Endothelial cell of hepatic sinusoid (primary cell): ENCODE data around the gene PDXK.

Experiments
- in situ Hi-C: cut with HindIII; loops from 2 replicates; pipeline ENCODE4 v1.10.0; 2017; ENCODE audit warnings: low sequenced_read_pairs

The PDXK gene

DNA sequence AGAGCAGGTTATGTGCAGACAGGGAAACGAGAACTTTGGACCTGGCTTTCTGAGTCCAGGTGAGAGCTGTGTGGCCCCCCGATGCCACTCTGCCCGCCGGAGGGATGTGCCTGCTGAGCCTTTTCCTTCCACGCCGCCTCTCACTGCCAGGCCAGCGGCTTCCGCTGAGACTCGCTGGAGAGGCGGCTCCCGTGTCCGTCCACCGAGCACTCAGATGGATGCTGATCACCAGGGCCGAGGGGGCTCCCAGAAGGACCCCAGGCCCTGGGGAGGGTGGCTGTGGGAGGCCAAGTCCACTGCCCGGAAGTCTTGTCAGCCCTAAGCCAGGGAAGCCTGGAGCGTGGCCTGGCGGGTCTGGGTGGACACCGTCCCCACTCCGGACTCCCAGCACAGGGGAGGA, 40.7 kb downstream of the PDXK start:
- in situ Hi-C loops: no loop called here

GRCh38 chr21:43760391-43760958, 41.5 kb downstream of the PDXK start:
- in situ Hi-C loops: no loop called here

DNA sequence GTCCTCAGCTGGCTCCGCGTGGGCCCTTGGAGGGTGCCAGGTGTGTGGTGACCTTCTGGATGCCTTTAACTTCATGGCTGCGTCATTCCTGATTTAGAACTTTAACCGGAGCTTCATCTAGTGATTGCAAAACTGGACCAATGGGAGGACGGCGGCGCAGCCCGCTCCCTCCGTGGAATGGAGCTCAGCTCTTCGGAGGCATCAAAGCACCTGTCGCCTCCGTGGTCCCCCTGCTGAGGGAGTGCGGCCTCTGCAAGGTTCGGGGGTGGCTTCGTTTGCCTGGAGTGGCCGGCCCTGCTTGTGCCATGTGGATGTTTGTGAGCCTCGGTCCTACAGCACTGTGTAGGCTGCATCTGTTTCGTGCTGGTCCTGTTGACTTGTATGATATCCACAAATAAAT, 43.0 kb downstream of the PDXK start:
- in situ Hi-C loops: no loop called here

DNA sequence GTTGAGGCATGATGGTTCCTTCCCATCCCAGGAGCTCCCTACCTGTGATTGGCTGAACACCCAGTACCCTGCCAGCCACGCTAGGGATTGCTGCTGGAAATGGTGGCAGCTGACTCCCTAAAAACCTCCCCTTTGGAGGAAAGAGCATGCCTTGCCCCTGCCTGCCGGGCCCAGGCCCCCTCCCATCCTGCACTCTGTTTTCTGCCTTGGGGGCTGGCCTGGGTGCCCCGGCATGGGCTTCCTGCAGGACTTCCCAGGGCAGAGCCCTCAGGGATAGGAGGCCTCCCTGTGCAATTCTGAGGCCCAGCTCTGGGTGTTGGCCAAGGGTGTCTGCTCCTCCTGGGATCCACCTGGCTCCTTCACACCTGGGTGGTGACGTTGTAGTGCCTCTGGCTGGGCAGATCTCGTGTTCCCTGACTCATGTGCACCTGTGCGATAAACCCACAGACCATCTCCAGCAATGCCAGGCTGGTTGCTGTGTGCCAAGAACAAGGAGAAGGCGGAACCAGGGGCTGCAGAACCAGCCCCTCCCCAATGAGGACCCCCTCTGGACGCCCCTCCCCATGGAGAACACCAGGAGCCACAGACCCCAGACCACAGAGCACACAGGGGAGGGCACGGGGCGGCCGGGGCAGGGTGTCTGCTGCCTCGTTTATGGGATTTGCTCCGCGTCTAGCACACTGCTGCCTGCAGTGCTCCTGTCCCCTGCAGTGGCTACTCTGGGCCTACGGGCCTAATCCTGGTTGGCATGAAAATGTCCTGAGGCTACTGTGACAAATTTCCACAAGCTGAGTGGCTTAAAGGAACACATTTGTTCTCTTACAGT, 43.6 kb downstream of the PDXK start:
- in situ Hi-C loops: no loop called here

GRCh38 chr21:43763901-43764523, 45.1 kb downstream of the PDXK start:
- in situ Hi-C loops: no loop called here

DNA sequence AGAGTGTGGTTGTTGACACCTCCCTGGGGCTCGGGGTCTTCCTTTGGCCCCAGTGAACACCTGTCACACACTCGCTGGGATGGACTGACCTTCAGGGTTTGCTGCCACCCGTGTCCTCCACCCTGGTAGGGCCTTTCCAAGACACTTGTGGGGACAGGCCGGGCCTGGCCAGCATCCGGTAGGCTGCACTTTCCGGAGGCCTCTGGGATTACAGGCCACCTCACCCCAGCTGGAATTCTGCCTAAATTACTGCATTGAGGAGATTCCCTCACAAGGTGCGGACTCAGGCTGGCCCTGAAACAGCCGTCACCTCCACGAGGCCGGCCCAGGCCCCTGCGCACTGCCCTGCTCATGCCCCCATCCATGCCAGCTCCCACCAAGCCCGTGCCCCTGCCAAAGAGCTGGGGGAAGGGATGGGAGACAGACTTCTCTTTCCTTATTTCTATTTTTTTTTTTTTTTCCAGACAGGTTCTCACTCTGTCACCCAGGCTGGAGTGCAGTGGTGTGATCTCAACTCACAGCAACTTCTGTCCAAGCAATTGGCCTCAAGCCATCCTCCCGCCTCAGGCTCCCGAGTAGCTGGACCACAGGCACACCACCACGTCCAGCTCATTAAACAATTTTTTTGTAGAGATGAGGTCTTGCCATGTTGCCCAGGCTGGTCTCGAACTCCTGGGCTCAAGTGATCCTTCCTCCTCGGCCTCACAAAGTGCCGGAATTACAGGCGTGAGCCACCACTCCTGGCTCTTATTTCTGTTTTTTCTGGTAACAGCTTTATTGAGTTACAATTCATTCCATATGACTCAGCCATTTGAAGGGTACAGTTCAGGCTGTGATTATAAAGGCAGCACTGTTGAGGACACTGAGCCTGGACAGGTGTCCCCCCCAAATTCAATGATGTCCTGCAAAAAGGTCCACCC, 45.9 kb downstream of the PDXK start:
- in situ Hi-C loops: no loop called here

DNA sequence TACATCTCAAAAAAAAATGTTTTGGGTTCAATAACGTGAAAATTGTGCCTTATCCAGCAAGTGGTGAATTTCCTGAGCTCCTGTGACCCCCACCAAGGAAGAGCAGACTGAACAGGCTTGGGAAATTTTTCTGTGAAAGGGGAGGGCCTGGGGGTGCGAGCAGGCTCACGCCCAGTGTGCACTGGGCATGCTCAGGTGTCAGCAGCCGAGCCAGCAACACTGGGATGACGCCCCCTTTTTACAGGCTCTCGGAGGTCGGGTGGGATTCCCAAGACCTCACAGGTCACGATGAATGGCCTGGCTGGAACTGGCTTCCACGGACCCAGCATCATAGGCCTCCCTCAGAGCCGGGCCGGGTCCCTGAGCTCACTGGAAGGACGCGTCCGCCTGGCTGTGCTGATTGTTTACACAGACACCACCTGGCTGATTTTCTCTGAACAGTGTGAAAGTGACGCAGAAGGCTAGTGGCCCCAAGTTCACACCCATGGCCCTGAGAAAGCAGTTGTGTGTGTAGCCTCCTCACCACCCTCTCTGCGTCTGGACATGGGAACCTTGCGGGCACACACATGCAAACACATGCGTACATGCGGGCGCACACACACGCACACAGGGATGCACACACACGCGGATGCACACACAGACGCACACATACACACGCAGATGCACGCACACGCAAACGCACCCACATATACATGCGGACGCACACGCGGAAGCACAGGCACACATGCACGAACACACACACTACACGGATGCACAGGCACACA, 48.0 kb downstream of the PDXK start:
- in situ Hi-C loops: no loop called here

DNA sequence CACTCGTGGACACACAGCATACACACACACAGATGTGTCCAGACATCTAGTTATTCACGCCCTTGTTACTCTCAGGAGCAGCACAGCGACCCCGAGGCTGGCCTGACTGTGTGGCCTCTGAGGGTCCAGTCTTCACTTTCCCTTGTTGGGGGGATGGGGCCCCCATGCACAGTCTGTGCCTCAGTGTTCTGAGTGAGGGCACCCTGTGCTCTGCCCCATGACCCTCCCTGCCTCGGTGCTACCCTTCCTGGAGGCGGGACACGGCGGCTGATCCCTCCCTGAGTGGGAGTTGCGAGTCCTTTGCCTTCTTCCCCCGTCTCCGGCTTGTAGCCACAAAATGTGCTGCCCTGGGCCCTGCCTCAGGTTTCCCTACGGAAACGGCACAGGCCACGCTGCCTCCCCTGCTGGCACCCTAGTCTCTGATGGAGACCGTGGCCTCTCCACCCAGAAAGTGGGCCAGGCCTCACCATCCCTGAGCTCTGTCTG, 48.6 kb downstream of the PDXK start:
- in situ Hi-C loops: no loop called here

DNA sequence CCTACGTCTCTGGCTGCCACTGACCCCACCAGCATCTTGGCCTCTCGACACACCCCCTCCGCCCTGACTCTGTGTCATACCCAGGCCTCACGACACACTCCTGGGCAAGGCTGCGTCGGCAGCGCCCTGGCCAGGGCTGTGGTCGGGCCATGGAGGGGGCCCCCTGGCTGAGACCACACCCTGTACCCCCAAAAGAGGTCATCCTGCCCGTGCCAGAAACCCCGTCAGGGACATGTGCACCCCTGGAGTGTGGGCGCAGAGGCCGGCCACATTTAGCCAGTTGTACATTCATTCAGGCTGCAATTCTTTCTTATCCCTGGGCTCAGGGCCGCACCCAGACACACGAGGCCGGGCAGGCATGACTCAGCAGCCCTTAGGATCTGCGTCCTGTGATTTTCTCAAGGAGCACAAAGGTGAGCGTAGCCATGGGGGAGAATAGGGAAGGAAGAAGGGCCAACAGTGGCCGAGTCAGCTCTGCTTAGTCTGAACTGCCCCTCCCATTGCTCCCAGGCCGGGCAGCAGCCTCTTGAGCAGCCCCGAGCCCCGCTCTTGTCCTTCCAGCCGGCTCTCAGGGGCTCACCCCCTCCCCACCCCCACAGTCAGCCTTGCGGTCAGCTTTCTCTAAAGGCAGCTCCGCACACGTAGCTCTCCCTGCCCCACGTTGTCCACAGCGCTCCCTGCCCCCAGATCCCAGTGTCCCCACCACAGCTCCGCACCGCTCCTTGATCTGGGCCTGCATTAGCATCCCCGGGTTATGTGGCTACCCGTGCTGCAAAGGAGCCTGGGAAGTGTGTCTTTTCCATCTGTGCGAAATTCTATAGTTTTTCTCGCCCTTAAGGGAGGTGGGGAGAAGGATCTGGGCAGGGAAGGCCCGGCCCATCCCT, 49.3 kb downstream of the PDXK start:
- in situ Hi-C loops: no loop called here

GRCh38 chr21:43768868-43769167, 49.9 kb downstream of the PDXK start:
- in situ Hi-C loops: no loop called here

GRCh38 chr21:43769325-43769958, 50.5 kb downstream of the PDXK start:
- in situ Hi-C loops: no loop called here

- in situ Hi-C loops: loop anchor here (5.0 kb wide), 3 partner anchors 33 to 242 kb away; partner anchors contain the start of gene TRAPPC10
These were observed 51.2 kb downstream of the PDXK start for GRCh38 chr21:43770066-43770655.

DNA sequence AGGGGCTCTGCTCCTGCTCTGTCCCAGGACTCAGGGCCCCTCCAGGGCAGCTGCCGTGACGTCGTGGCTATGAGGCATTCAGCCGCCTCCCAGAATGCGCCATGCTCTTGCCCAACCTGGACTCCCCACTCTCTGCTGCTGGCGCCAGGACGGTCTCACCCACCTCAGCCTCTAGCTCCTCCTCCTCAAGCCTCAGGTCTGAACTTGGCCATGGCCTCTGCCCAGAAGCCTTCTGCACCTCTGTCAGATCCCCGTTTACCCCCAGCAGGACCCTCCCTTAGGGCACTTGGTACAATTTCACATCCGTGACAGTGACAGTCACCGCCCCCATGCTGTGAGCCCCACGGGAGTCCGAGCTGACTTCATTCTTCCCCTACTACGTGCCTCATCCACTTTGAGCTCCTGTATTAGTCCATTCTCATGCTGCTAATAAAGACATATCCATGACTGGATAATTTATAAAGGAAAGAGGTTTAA, 52.3 kb downstream of the PDXK start:
- in situ Hi-C loops: loop anchor here (5.0 kb wide), 3 partner anchors 34 to 241 kb away; partner anchors contain the start of gene TRAPPC10

GRCh38 chr21:43771698-43772424, 52.9 kb downstream of the PDXK start:
- in situ Hi-C loops: loop anchor here (5.0 kb wide), 3 partner anchors 35 to 240 kb away; partner anchors contain the start of gene TRAPPC10

DNA sequence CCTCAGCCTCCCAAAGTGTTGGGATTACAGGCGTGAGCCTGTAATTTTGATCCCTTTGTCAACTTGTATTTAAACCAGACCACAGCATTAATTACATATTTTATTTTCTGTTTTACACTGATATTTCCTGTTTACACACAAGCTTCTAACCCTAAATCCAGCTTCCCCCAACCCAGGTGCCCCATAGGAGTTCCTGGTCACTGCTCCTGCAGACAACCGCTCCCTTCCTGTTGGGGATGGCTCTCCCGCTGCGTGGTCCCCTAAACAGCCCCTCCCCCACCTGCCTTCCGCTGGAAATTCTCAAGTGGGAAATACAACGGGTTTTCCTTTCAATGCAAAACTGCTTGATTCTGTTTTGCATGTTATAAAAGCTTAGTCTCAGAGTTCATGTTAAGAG, 53.5 kb downstream of the PDXK start:
- in situ Hi-C loops: loop anchor here (5.0 kb wide), 3 partner anchors 35 to 240 kb away; partner anchors contain the start of gene TRAPPC10

DNA sequence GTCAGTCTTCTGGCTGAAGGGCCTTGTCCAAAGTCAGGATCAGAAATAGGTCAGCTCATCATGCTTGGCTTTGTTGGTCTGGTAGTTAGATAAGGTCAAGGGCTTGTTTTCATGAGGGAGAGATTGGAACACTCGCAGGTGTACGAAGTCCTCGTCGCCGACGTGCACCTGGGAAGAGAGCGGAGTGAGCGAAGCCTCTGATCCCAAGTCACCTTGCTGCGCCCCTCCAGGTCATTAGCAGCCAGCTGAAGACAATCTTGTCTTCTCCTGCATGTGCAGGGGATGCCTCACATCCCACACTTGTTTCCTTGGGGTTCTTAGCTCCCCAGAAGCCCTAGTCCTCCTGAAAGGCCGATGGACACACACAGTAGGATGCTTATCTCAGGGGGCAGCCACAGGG, 55.2 kb downstream of the PDXK start:
- in situ Hi-C loops: loop anchor here (5.0 kb wide), 3 partner anchors 37 to 238 kb away; partner anchors contain the start of gene TRAPPC10

DNA sequence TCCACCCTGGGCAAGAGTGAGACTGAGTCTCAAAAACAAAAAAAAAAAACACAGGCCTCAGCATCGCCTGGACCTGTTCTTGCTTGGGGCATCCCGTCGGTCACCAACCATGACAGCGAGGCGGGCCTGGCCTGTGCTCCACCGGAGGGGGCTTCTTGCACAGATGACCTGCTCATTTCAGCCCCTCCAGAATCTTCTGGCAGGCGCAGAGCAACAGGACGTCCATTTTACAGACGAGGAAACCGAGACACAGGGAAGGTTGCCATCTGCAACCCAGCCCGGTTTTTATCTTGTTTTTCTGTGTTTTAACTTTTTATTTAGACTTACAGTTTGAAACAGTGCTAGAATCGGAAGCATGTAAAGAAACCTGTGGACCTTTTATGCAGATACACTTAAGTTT, 56.3 kb downstream of the PDXK start:
- in situ Hi-C loops: no loop called here
